GDM1 (cell line): ENCODE measurements around the gene GAB1.

Source experiments
- DNase-seq: peaks from one replicate; lab custom pipeline; 2025; lab: John Stamatoyannopoulos, UW

GAB1 gene

GRCh38 chr4:143389579-143390195 lies 53.0 kb downstream of the GAB1 start:
- DNase-seq = no peak

GRCh38 chr4:143390764-143391163 lies 54.1 kb downstream of the GAB1 start:
- no peak for DNase-seq

GRCh38 chr4:143391261-143391660 lies 54.6 kb downstream of the GAB1 start:
- no peak for DNase-seq

GRCh38 chr4:143391895-143392294 lies 55.2 kb downstream of the GAB1 start:
- DNase-seq = no peak

GRCh38 chr4:143393195-143393594 lies 56.5 kb downstream of the GAB1 start:
- no peak for DNase-seq

DNA sequence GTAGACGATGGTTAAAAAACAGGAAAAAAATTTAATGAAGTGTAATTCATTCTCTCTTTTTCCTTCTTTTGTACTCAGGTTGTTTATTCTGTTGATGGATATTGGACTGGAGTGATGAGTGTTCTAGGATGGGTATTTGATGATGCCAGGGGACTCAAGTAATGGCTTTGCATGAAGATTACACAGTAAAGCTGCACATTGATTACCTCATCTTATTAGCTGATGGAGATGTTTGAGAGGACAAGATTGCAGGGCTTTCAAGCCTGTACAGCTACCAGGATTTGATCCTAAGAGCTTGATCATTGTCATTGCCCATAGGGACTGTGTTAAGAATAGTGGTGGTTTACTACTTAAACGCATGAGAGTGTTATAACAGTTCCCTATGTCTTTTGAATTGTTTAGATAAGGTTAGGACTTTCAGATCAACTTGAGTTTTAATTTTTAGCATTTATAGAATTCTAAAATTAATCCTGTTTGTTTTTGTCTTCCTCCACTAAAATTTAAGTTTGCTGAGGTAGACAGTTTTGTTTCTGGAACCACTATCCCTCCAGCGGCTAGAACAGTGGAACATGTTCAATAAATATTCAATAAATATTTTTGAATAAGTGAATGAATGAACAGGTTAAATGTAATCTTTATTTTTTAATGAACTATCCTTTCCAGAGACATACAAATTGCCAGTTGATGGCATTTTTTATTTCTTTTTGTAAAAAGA lies 58.2 kb downstream of the GAB1 start:
- no peak for DNase-seq

DNA sequence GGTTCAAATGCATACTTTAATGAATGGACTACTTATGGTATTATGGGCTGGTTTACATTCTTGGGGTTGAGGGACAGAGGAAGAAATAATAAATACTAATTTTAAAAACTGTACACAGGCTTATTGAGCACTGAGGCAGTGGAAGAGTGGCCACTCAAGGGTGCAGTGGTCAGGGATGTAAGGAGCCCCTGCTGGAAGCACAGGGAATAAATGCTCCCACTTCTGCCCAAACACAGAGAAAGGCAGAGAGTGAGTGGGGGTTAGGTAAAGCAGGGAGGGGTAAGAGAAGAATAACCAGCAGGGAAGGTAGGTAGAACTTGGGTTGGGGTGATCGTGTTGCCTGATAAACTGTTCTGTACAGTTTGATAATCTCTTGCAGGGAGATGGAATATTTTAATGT lies 60.0 kb downstream of the GAB1 start:
- DNase-seq = no peak

DNA sequence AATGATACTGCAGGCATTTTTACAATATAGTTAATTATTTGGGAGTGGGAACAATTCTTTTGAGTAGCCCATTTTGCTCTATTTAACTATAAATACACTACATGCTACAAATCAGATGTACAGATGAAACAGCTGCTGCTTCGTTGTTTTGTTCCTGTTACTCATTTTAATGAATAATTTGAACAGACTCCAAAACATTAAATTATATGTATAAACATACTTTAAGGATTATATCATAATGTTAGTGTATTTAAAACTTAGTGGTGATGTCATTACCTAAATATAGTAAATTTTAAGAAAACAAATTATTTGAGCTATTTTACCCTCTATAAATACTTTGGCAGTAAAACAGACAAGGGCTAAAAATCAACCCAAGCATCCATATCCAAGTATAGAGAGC lies 60.7 kb downstream of the GAB1 start:
- DNase-seq = no peak

DNA sequence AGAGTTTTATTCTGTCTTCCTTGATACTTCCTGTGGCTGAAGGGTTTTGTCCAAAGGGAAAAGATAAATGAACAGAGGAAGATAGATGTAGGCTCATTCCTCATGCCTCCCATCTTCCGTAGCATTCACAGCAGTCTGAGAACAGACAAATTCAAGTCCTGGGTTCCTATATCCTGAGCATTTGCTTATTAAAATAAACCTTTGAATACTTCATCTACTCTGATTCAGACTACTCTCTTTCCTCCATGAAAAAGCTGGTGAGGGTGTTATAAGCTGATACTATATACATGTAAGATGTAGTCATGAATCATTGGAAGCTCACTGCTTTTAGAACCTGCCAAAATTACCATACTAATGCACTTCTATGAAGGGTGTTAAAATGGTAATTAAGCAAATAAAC lies 61.2 kb downstream of the GAB1 start:
- DNase-seq = no peak

- peak; percentile 3 for DNase-seq
Measured at GRCh38 chr4:143399113-143399949, 62.7 kb downstream of the GAB1 start.

DNA sequence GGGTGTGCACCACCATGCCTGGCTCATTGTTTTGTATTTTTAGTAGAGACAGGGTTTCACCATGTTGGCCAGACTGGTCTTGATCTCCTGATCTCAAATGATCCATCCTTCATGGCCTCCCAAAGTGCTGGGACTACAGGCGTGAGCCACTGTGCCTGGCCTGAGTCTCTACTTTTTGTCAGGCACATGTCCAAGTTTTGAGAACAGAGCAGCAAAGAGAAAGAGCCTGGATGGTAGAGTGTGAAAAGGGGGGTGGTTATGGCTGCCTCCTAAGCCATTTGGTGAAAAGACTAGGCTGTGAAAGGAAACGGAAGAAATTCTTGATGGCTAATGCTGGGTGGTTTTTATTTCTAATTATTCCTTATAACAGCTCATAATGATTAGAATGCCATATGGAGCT lies 63.4 kb downstream of the GAB1 start:
- no peak for DNase-seq

- no peak for DNase-seq
Measured at GRCh38 chr4:143402776-143403552, 66.3 kb downstream of the GAB1 start.

GRCh38 chr4:143403553-143403820 lies 66.8 kb downstream of the GAB1 start:
- no peak for DNase-seq

DNA sequence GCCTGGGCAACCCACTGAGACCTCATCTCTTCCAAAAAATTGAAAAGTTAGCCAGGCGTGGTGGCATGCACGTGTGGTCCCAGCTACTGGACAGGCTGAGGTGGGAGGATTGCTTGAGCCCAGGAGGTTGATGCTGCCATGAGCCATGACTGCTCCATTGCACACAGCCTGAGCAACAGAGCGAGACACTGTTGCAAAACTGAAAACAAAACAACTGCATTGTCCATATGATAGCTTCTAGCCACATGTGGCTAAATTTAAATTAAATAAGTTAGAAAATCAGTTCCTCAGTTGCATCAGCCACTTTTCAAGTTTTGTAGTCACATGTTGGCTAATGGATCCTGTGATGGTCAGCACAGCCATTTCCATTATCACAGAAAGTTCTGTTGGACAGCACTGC lies 67.9 kb downstream of the GAB1 start:
- no peak for DNase-seq

- peak; percentile 12 for DNase-seq
Measured at GRCh38 chr4:143405075-143405730, 68.5 kb downstream of the GAB1 start.

DNA sequence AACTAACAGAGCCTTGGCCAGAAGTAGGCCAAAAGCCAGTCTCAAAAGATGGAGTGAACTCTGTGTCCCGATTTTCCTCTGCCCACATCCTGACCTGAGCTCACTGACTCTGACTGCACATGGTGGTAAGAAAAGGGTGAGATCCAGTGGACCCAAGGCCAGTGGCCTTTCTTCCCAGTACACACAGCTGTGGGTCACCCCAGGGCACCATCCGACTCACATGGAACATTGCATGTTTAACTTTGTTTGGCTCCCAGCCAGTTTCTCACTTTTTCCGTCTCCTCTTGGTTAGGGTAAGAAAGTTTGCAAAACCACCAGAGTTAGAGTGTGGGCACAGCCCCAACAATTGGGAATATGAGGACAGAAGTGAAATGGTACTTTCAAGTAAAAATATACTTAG lies 69.8 kb downstream of the GAB1 start:
- no peak for DNase-seq

GRCh38 chr4:143407474-143407873 lies 70.8 kb downstream of the GAB1 start:
- no peak for DNase-seq

DNA sequence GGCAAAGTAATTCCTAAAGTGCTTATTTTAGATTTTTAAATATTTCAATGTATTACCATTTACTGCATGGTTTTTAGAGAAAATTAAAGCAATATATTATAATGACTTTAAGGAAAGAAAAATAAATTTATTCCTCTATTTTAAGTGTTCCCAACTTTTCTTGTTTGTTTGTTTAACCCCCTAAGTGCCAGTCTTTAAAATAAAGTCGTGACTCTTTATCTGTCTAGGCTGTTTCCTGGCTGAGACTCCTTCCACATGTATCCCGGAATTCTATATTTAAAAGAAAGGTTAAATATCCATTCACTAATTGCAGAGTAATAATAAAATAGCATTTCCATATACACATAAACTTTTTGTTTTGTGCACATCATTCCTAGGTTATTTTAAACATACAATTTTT lies 71.2 kb downstream of the GAB1 start:
- DNase-seq = no peak

GRCh38 chr4:143410015-143410414 lies 73.3 kb downstream of the GAB1 start:
- no peak for DNase-seq

- DNase-seq = no peak
Measured at GRCh38 chr4:143411527-143412419, 75.1 kb downstream of the GAB1 start.

GRCh38 chr4:143412420-143412758 lies 75.7 kb downstream of the GAB1 start:
- no peak for DNase-seq
